ENCODE results near the gene ADCYAP1R1.

DNA sequence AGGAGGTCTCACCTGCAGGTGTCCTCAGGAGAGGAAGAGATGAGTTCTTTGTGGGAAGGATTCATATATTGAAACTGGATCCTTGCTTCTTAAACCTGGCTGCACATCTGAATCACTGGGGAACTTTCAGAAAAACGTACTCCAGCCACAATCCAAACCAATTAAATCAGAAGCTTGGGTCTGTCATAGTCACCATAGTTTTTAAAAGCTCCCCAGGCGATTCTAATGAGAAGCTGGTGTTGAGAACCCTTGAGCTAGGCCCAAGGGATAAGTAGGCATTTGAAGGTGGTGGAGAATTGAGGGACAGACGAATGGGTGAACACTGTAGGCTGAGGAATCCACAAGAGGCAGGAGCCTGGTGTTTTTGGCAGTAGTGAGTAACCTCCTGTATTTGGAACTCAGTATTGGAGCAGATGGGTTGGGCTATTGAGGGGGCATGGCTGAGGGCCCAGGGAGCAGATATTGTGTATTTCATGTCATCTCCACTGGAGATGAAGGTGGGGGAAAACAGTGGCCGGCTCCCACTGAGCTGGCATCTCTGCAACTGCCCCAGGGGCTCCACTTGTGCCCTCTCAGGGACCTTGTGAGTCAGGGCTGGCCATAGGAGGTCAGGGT lies 14.5 kb downstream of the ADCYAP1R1 start:
- TF ChIP-seq BRCA1 (IDR thresholded peaks at IDR 0.05; ENCODE audit: low read depth, low read length): no peak
- TF ChIP-seq POLR2AphosphoS5 (IDR thresholded peaks at IDR 0.05; ENCODE audit: low read depth, low read length): no peak
- TF ChIP-seq SP1 (IDR thresholded peaks at IDR 0.05; ENCODE audit: low read depth, low read length): no peak
